Right lobe of liver (tissue), 6 donors: ENCODE results near the gene ECD. TPM values are rescaled to one million over a fixed set of nuclear protein-coding genes. Genes with fewer than 3 reads are reported as not detected.

Source experiments
- ATAC-seq, 4 donors: fragments of 200-7000 bp; cut with Tn5 transposase; one replicate each; pipeline ENCODE4 v1.9.1; 2020; ENCODE audit warnings: mild to moderate bottlenecking in 4 of 4, moderate library complexity in 4 of 4
- DNase-seq, 3 donors: peaks; one replicate each; pipeline ENCODE4 v3.0.0-alpha.2; 2020
- H3K27ac ChIP-seq, 3 donors: fragments of 200-600 bp; one replicate each; pipeline ENCODE4 v1.8.0; 2022
- H3K27me3 ChIP-seq, 2 donors: fragments of 200-600 bp; one replicate each; pipeline ENCODE4 v1.8.0; 2022
- H3K36me3 ChIP-seq, 4 donors: fragments of 200-600 bp; sonication (generic) in 1 of 4; one replicate each; pipeline versions ENCODE4 v1.5.1 to v1.8.0; 2017 to 2022; ENCODE audit warnings: control low read depth in 1 of 4
- H3K4me1 ChIP-seq, 4 donors: fragments of 200-600 bp; sonication (generic) in 1 of 4; one replicate each; pipeline versions ENCODE4 v1.5.1 to v1.8.0; 2017 to 2022; ENCODE audit warnings: control low read depth in 1 of 4
- H3K4me3 ChIP-seq, 3 donors: fragments of 200-600 bp; one replicate each; pipeline ENCODE4 v1.8.0; 2022
- H3K9me3 ChIP-seq, 4 donors: fragments of 200-600 bp; sonication (generic) in 1 of 4; one replicate each; pipeline versions ENCODE4 v1.5.1 to v1.8.0; 2017 to 2022; ENCODE audit warnings: control low read depth in 1 of 4
- CTCF ChIP-seq, 4 donors: fragments of 200-600 bp in 3 of 4; fragments of 450-650 bp in 1 of 4; IDR thresholded peaks; one replicate each; pipeline versions ENCODE4 v1.5.1 to v1.8.0; 2016 to 2022; ENCODE audit warnings: antibody characterized with exemption in 4 of 4, mild to moderate bottlenecking in 2 of 4
- POLR2A ChIP-seq: fragments of 450-650 bp; IDR thresholded peaks from one replicate; pipeline ENCODE4 v1.6.1; 2017; ENCODE audit warnings: antibody characterized with exemption, mild to moderate bottlenecking
- WGBS: methylation state at CpG from one replicate; pipeline ENCODE4 v1.1.6; 2018; ENCODE audit warnings: low coverage, low lambda C conversion rate; ENCODE audit not compliant: insufficient coverage; ENCODE audit errors: missing lambda C conversion rate; 5-methylcytosine and 5-hydroxymethylcytosine counted together
- intact Hi-C, 2 donors: fragments of 100-400 bp; cut with DNase I; formaldehyde crosslinking; loops; one replicate each; pipeline versions ENCODE4 v1.11.2 to v1.14.1; 2022
- total RNA-seq, 6 experiments: library from RNA; depleted of rRNA in 2 of 6; stranded (reverse); fragments of >200 nt in 2 of 6; fragmentation: NEBNext Ultra II Directional in 3 of 6; extraction: Animal tissue kit (Norgen Biotek cat#: 25700) in 3 of 6; gene quantifications; one replicate each; pipeline versions ENCODE4 v1.1.0 to v1.2.4, GENCODE V29; 2016 to 2023
- donor health status: DM: no; HTN: yes; CAD: no.
- donor health status: DM: no; HTN: no; CAD: no.
- donor health status: DM: no; HTN: no; CAD: no.
- donor health status: DM: no; HTN: yes; CAD: no.
- donor health status: DM: no; HTN: yes; CAD: no.

The ECD gene
- total RNA-seq, 6 experiments from 2014 or later: 8.8 to 21.2 (median 11.7) TPM

- no peak for DNase-seq
- intact Hi-C loops: no loop called here
- Histone ChIP-seq H3K36me3 (peaks cover 0 to 8% (median 2%) of the 10 kb centered on the region in 4 donors), H3K4me1 (peaks cover 0 to under 1% (median 0%) of the 10 kb centered on the region in 4 donors), H3K4me3 (no peak overlapping the region), H3K27me3 (no peaks in the 10 kb centered on the region), H3K9me3 (no peaks in the 10 kb centered on the region), H3K27ac (no peak overlapping the region)
- no peak for ATAC-seq
- TF ChIP-seq POLR2A: no peak
- no peak for TF ChIP-seq CTCF (IDR thresholded peaks at IDR 0.05)
- 100% methylated on average over 1 of the region's 1 CpG for WGBS
Measured at GRCh38 chr10:73174148-73174925, 6.5 kb upstream of the ECD start.

- no peak for DNase-seq
- H3K9me3 ChIP-seq: no peaks in the 10 kb centered on the region
- no peak for TF ChIP-seq POLR2A
- no peak for TF ChIP-seq CTCF (IDR thresholded peaks at IDR 0.05)
- H3K36me3 ChIP-seq: peaks cover 0 to 8% (median 2%) of the 10 kb centered on the region in 4 donors
- peaks cover 0 to 9% (median 3%) of the 10 kb centered on the region in 4 donors for H3K4me1 ChIP-seq
- ATAC-seq: no peak
- H3K27me3 ChIP-seq: no peaks in the 10 kb centered on the region
- no peak overlapping the region for H3K27ac ChIP-seq
- intact Hi-C loops: no loop called here
- no peak overlapping the region for H3K4me3 ChIP-seq
Measured at GRCh38 chr10:73172867-73173266, 5.1 kb upstream of the ECD start.

- DNase-seq: no peak
- no peak overlapping the region for H3K27ac ChIP-seq
- intact Hi-C loops: no loop called here
- H3K9me3 ChIP-seq: no peaks in the 10 kb centered on the region
- ATAC-seq: no peak
- H3K4me1 ChIP-seq: peaks cover 0 to 14% (median 3%) of the 10 kb centered on the region in 4 donors
- H3K27me3 ChIP-seq: no peaks in the 10 kb centered on the region
- no peak overlapping the region for H3K4me3 ChIP-seq
- no peaks in the 10 kb centered on the region for H3K36me3 ChIP-seq
- 97% methylated on average over 3 of the region's 3 CpGs for WGBS
- TF ChIP-seq CTCF (IDR thresholded peaks at IDR 0.05): no peak
- TF ChIP-seq POLR2A: no peak
Measured at GRCh38 chr10:73169320-73169719, 1.5 kb upstream of the ECD start.

GRCh38 chr10:73168465-73168803 is 626 bp upstream of the ECD start:
- H3K4me3 ChIP-seq: peak overlapping the region; percentile 76 to 86 (median 80)
- H3K9me3 ChIP-seq: no peaks in the 10 kb centered on the region
- no peaks in the 10 kb centered on the region for H3K27me3 ChIP-seq
- peaks cover 0 to 14% (median 3%) of the 10 kb centered on the region in 4 donors for H3K4me1 ChIP-seq
- H3K36me3 ChIP-seq: peaks cover 0 to 5% (median 0%) of the 10 kb centered on the region in 4 donors
- 0% methylated on average over 3 of the region's 6 CpGs for WGBS
- peak overlapping the region; percentile 87 to 93 (median 91) for H3K27ac ChIP-seq
- DNase-seq: no peak
- peak in 1 of 4 donors; percentile 15 for ATAC-seq
- TF ChIP-seq CTCF (IDR thresholded peaks at IDR 0.05): peak in 1 of 4 donors; percentile 0
- no peak for TF ChIP-seq POLR2A
- intact Hi-C loops: no loop called here
